Ovary (tissue), 3 donors: ENCODE results near the gene DPH6.

Source experiments
- CTCF ChIP-seq, 3 donors: fragments of 450-650 bp in 2 of 3; fragments of 200-600 bp in 1 of 3; IDR thresholded peaks; one replicate each; pipeline versions ENCODE4 v1.5.1 to v1.8.0; 2016 to 2022; ENCODE audit warnings: antibody characterized with exemption in 3 of 3, mild to moderate bottlenecking in 1 of 3
- EP300 ChIP-seq: sonication (generic); formaldehyde crosslinking; IDR thresholded peaks from one replicate; pipeline ENCODE4 v1.6.1; 2017; ENCODE audit warnings: antibody characterized with exemption
- donor health status: DM: no; HTN: no; CAD: no.

- TF ChIP-seq CTCF (IDR thresholded peaks at IDR 0.05) (no peak), EP300 (no peak)
These were observed 148.9 kb downstream of the DPH6 start for GRCh38 chr15:35397027-35397426.
